Fibroblast of lung (primary cell): Measurements from ENCODE around the gene GGT7.

Experiments
- EZH2 ChIP-seq: IDR thresholded peaks from 2 replicates; pipeline ENCODE4 v1.5.1; 2012; ENCODE audit warnings: low read length, control low read depth, mild to moderate bottlenecking; ENCODE audit errors: missing control alignments
- TF ChIP-seq, protein P1 (sequence below), 2 donors: IDR thresholded peaks in 1 of 2; conservative IDR thresholded peaks in 1 of 2; 1 replicate in 1 of 2; 2 replicates in 1 of 2; pipeline ENCODE4 v1.5.1; 2011 to 2012; ENCODE audit warnings: low read length in 2 of 2, control low read depth in 1 of 2, inconsistent platforms in 1 of 2, low read depth in 1 of 2, mild to moderate bottlenecking in 1 of 2

DNA sequence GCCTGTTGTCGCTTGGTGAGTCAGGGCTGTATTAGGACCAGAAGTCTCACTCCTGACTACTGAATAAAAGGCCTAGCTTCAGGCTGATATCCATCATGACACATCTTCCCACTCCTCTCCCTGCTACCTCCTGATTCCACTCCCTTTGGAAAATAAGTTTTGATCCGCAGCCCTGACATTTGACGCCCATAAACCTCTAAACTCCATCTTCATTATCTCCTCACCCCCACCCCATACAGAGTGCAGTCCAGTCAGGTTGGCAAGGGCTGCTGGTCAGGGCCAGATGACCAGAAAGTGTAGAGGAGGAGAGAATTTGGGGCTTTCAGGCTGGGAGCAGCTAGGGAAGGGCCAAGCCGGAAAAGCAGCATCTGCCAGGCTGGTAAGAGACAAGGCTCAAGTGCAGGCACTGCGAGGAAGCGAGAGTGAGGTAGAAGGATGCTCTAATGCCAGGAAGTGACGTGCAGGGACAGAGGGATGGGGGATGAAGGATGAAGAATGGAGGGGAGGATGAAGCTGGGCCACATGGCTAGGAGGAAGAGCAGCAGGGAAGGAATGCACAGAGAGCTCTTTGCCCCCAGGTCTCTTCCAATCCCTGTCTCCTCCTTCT is 1.2 kb downstream of the GGT7 start:
- TF ChIP-seq, protein P1, sequence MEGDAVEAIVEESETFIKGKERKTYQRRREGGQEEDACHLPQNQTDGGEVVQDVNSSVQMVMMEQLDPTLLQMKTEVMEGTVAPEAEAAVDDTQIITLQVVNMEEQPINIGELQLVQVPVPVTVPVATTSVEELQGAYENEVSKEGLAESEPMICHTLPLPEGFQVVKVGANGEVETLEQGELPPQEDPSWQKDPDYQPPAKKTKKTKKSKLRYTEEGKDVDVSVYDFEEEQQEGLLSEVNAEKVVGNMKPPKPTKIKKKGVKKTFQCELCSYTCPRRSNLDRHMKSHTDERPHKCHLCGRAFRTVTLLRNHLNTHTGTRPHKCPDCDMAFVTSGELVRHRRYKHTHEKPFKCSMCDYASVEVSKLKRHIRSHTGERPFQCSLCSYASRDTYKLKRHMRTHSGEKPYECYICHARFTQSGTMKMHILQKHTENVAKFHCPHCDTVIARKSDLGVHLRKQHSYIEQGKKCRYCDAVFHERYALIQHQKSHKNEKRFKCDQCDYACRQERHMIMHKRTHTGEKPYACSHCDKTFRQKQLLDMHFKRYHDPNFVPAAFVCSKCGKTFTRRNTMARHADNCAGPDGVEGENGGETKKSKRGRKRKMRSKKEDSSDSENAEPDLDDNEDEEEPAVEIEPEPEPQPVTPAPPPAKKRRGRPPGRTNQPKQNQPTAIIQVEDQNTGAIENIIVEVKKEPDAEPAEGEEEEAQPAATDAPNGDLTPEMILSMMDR (conservative IDR thresholded peaks at IDR 0.05 in 1 of 2, IDR thresholded peaks at IDR 0.05 in 1 of 2; ENCODE audit: low read depth in 1 of 2, low read length in 2 of 2), result no peak
- TF ChIP-seq EZH2, result no peak
